Measurements from ENCODE around the gene TCF23.
"Not testable (repeated sequence)": the region's sequence is repeated elsewhere in the genome, so short reads cannot be mapped to it uniquely, and the experiment has no call there.

TCF23 gene
- total RNA-seq, result 0 to 0.15 (median 0) reads per million in 18 experiments

- no peak for DNase-seq
Observed at GRCh38 chr2:27148801-27149439, at the start of gene TCF23. TCF23 (plus strand) TSS chr2:27149004; CDS start chr2:27149134, 130 bp downstream.

- DNase-seq, result no peak
Observed at GRCh38 chr2:27099334-27099955, 49.4 kb upstream of the TCF23 start.

DNA sequence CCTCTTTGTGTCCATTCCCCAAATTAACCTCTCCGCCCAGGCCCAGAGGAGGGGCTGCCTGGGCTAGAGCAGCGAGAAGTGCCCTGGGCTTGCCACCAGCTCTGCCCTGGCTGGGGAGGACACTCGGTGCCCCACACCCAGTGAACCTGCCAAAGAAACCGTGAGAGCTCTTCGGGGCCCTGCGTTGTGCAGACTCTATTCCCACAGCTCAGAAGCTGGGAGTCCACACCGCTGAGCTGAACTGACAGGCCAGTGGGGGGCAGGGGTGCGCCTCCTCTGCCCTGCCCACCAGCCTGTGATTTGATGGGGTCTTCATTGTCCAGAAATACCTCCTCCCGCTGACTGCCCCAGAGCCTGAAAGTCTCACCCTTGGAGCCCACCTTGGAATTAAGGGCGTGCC lies 48.8 kb upstream of the TCF23 start:
- DNase-seq, result no peak

DNA sequence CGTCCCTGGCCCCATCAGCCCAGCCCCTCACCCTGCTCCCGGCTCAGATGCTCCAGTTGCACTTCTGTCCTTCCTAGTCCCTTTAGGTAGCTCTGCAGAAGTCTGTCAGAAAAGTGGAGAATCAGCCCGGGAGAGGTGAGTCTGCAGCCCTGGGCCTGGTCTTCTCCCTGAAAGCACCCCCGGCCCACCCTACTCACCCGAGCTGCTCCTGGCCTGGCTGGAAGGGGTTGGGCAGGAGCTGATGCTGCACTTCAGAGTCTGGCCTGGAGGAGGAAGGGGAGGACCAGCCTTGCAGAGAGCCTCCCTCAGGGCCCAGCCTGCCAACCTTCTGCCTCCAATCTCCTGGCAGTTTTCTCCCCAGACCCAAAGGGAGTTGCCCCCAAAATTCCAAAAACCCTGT lies 46.5 kb upstream of the TCF23 start:
- DNase-seq, result no peak

GRCh38 chr2:27105981-27106380 lies 42.8 kb upstream of the TCF23 start:
- peak in 1 of 2 donors; percentile 18 for DNase-seq

DNA sequence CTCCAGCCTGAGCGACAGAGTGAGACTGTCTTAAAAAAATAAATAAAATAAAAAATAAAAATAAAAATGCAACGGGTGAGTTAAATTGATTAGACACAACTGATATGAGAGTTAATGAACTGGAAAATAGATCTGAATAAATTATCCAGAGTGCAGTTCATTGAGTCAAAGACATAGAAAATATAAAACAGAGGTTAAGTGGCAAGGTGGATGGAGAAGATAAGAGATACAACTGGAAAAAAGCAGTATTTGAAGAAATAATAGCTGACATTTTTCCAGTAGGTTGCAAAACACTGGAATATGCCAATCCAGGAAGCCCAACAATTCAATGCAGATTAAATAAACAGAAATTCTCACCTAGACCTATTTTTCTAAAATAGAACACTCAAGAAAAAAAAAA lies 40.6 kb upstream of the TCF23 start:
- DNase-seq, result no peak

DNA sequence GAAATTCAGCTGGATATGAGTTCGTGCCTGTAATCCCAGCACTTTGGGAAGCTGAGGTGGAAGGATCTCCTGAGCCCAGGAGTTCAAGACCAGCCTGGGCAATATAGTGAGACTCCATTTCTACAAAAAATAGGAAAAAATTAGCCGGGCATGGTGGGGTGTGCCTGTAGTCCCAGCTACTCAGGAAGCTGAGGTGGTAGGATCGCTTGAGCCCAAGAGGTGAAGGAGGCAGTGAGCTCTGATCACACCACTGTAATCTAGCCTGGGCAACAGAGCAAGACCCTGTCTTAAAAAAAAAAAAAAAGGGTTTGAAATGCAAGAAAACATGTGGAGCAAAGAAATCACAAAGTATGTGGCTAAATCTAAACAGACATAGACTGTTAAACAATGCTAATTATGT lies 39.7 kb upstream of the TCF23 start:
- DNase-seq, result no peak

DNA sequence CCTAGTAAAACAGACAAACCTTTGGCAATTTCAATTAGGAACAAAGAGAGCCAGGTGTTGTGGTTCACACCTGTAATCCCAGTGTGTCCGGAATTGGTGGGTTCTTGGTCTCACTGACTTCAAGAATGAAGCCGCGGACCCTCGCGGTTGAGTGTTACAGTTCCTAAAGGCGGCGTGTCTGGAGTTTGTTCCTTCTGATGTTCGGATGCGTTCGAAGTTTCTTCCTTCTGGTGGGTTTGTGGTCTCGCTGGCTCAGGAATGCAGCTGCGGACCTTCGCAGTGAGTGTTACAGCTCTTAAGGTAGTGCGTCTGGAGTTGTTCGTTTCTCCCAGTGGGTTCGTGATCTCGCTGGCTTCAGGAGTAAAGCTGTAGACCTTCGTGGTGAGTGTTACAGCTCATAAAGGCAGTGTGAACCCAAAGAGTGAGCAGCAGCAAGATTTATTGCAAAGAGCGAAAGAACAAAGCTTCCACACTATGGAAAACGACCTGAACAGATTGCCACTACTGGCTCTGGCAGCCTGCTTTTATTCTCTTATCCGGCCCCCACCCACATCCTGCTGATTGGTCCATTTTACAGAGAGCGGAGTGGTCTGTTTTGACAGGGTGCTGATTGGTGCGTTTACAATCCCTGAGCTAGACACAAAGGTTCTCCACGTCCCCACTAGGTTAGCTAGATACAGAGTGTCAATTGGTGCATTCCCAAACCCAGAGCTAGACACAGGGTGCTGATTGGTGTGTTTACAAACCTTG lies 38.0 kb upstream of the TCF23 start:
- DNase-seq, result not testable (repeated sequence)

DNA sequence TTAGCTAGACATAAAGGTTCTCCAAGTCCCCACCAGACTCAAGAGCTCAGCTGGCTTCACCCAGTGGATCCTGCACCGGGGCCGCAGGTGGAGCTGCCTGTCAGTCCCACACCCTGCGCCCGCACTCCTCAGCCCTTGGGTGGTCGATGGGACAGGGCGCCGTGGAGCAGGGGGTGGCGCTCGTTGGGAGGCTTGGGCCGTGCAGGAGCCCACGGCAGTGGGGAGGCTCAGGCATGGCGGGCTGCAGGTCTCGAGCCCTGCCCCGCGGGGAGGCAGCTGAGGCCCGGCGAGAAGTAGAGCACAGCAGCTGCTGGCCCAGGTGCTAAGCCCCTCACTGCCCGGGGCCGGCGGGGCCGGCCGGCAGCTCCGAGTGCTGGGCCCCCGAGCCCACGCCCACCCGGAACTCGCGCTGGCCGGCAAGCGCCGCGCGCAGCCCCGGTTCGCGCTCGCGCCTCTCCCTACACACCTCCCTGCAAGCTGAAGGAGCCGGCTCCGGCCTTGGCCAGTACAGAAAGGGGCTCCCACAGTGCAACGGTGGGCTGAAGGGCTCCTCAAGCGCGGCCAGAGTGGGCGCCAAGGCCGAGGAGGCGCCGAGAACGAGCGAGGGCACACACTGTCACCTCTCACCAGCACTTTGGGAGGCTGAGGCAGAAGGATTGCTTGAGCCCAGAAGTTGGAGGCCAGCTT lies 37.3 kb upstream of the TCF23 start:
- not testable (repeated sequence) for DNase-seq

DNA sequence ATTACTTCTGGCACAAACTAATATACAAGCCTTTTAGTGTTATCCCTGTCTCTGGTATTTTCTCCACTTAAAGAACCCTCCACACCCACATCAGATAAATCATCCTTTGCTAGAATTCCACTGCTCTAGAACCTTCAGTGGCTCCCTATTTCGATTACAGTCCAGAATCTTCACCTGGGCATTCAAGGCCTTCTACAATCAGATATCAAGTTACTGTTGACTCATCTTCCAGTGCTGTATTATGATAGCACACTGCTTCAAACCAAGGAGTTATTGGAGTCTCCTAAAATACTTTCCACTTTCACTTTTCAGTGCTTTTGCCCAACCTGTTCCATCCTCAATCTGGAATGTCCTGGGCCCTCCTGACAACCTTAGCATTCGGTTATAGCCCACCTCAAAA lies 33.3 kb upstream of the TCF23 start:
- DNase-seq, result no peak

GRCh38 chr2:27117995-27118524 lies 30.7 kb upstream of the TCF23 start:
- no peak for DNase-seq

- no peak for DNase-seq
Observed at GRCh38 chr2:27118525-27119329, 30.1 kb upstream of the TCF23 start, which contains the start of gene CGREF1. CGREF1 (minus strand) TSS chr2:27119128; CDS start chr2:27104366, 14,762 bp downstream.

DNA sequence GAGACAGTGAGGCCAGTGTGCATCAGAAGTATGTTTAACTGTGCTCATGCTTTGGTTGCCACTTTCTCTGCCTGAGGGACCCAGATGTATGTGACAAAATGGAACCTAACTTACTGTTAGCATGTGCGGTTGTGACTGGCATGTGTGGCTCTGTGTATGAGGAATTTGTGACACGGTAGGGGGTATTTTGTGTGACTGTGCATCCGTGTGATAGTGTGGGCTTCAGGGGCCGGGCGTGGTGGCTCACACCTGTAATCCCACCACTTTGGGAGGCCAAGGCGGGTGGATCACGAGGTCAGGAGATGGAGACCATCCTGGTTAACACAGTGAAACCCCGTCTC lies 29.5 kb upstream of the TCF23 start:
- not testable (repeated sequence) for DNase-seq

DNA sequence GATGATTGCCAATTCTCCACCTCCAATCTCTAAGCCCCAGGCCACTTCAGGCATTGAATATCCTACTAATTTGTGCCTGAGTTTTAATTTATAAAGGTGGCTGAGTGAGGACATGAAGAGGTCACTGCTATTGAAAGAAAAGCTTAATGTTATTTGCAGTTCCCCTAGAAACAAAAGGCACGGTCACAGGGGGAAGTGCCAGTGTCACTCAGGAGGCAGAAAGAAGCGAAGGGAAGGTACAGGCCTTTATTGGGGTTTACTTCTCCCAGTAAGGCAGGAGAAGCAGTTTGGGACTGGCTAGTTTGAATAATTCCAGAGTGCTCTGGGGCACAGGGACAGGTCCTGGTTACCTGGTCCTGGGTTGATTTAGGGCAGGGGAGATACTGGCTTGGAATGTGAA lies 26.9 kb upstream of the TCF23 start:
- DNase-seq, result peak; percentile 13 to 37

- DNase-seq, result no peak
Observed at GRCh38 chr2:27122791-27123190, 26.0 kb upstream of the TCF23 start.

DNA sequence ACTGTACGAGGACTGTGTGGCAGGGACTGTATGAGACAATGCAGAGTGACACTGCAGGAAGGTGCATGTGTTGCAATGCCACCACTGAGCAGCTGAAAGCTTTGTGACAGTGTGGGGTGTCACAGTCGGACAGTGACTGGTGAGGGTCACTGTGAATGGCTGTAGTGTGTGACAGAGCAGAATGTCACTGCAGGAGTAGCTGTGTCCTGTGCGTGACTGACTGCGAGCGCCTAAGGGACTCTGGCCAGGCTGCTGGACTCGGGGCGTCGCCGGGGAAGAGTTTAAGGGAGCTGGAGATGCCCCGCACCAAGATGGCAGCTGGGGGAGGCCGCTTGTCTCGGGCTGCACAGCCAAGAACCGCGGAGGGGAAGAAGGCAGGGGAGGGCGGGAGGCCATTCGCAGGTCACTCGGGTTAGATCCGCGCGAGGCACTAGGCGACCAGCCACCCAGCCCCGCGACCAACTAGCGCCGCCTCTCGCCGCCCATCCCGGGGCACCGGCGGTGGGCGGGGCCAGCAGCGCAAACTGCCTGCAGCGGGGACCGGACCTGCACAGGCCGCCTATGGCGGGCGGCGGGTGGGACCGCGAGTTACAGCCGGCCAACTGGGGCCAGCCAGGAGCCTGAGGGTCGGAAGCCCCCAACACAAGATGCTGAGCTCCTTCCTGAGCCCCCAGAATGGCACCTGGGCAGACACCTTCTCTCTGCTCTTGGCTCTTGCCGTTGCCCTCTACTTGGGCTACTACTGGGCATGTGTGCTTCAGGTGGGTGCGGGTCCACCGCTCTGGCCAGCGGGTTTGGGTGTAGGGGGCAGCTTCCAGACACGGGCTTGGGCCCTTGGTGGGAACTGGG lies 25.3 kb upstream of the TCF23 start, which contains the start of gene ABHD1:
Gene ABHD1, plus strand, starts transcription at position 514 of the 849 bp plus-strand sequence. Its CDS starts 134 bp downstream, at position 648.
- DNase-seq, result peak; percentile 68 to 73

DNA sequence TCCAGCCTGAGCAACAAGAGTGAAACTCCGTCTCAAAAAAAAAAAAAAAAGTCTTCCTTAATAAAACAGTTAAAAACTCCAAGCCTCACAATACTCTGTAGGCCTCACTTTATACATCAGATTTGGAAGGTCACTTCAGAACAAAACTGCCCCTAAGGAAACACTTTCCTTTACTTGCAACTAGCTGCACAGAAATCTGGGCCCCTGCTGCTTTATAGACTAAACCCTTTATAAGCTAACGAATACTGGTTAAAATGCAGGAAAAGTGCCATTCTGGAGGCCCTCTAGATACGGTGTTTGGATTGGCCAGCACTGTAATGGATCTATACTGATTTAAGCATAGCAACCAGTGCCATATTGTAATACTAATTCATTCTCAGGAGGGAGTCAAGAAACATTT lies 23.7 kb upstream of the TCF23 start:
- DNase-seq, result no peak

- DNase-seq, result no peak
Observed at GRCh38 chr2:27126252-27126710, 22.5 kb upstream of the TCF23 start.

DNA sequence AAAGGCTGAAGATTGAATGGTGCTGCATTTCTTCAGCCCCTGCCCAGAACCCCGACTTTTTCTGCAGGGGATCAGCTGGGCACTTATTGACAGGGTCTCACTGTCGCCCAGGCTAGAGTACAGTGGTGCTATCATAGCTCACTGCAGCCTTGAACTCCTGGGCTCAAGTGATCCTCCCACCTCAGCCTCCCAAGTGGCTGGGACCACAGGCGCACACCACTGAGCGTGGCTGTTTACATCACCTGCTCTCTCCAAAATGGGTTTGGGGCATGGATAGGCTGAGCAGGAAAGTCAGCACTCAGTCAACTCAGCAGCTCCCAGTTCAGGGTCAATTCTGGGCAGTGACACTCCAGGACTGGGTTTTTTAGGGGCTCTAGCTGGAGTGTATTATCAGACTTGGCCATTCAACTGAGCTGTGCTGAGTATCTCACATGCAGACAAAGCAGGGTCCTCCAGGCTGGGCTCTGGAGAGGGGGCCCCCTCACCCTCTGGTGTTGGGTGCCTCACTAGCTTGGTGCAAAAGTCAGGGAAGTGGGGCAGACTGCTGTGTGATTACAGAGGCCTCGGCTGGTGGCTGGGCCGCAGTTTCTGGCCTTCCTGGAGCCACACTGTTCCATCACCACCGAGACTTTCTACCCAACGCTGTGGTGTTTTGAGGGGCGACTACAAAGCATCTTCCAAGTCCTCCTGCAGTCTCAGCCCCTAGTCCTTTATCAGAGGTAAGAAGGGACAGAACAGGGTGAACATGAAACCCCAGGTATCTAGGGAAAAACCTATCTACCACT lies 20.7 kb upstream of the TCF23 start:
- DNase-seq, result no peak

Measured in inflammatory macrophage (primary cell).